ENCODE data around the gene UAP1.
"Not testable (repeated sequence)": the region's sequence is repeated elsewhere in the genome, so short reads cannot be mapped to it uniquely, and the experiment has no call there.

UAP1 gene

GRCh38 chr1:162565460-162565859, 3.9 kb downstream of the UAP1 start:
- FAIRE-seq = no peak

GRCh38 chr1:162566870-162567269, 5.3 kb downstream of the UAP1 start:
- no peak for FAIRE-seq

DNA sequence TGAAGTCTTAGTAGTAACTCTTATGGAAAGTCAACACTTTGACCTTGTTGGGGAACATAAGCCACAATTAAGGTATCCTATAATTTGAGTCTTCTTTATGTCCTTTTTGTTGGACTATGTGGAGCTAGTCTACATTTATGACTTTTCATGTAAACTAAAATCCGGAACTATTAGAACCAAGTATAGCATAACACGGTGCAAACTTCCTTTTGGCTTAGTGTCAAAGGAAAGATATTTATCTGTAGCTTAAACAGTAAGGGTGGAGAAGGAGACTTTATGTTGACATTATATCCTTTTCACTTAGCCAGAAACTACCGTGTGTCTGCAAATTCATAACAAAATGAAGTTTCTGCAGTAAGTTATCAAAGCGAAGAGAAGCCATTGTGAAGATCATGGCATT, 7.3 kb downstream of the UAP1 start:
- FAIRE-seq = no peak

DNA sequence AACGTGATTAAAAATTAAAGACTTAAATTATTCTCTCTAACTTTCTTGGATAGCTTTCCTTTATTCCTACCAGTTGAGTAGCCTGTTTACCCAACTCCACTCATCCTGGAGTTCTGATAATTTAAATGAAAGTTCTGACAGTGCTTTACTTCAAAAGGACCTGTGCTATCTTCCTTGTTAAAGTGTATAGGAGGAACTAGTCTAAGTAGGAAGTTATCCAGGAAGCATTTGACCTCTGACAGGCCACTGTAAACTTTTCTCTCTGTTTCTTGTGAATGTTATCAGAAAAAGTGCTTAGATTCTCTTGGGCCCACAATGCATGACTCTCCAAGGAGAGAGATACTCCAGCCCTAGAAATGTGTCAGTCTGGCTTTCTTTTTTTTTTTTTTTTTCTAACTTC, 9.2 kb downstream of the UAP1 start:
- no peak for FAIRE-seq

DNA sequence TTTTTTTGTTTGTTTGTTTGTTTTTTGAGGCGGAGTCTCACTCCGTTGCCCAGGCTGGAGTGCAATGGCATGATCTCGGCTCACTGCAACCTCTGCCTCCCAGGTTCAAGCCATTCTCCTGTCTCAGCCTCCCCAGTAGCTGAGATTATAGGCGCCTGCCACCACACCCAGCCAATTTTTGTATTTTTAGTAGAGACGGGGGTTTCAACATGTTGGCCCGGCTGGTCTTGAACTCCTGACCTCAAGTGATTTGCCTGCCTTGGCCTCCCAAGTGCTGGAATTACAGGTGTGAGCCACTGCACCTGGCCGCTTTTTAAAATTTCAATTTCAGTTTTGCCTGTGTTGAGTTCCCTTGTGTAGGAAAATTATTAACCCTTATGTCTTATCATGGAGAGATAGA, 9.6 kb downstream of the UAP1 start:
- not testable (repeated sequence) for FAIRE-seq

- FAIRE-seq = no peak
Observed at GRCh38 chr1:162571696-162572095, 10.2 kb downstream of the UAP1 start.

DNA sequence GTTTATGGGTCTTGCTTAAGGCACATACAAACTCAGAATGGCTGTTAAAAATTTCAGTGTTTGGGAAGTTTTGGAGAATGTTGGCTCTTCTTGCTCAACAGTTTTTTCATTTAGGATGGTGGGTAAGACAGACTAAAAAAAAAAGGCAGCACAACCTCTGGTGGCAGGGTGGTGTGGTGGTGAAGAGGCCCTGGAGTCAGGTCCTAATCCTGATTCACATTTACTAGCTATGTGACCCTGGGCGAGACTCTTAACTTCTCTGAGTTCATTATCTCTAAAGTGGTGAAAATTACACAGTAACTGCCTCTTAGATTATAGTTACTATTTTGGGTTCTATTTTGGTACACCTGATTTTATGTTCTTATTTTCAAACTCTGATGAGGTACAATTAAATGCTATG, 11.6 kb downstream of the UAP1 start:
- FAIRE-seq = no peak

DNA sequence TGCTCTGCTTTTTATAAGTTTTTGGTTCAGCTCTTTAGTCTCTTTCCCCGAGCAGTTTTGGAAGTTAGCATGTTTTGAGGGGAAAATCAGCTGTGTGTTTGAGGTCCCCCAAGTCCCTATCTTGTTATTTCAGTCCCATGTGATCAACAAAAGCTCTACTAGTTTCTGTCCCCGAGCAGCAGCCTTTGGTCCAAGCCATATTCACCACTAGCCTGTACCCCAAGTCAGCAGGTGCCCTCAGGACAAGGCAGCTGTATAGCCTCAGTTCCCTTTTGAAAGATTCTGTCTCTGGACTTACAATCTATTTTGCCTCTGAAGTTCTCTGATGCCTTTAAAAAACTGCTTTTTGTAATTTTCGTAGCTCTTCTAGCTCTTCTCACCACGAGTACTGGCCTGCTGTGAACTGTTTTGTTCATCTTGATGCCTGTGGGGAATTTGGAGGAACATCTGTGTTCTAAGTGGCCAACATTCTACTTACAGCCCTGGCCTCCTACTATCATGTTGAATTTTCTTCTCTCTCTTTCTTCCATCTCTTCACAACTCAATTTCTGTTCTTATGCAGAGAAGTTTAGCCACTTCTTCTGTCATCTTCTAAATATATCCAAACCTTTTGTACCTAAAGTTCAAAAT, 16.7 kb downstream of the UAP1 start:
- FAIRE-seq = no peak

DNA sequence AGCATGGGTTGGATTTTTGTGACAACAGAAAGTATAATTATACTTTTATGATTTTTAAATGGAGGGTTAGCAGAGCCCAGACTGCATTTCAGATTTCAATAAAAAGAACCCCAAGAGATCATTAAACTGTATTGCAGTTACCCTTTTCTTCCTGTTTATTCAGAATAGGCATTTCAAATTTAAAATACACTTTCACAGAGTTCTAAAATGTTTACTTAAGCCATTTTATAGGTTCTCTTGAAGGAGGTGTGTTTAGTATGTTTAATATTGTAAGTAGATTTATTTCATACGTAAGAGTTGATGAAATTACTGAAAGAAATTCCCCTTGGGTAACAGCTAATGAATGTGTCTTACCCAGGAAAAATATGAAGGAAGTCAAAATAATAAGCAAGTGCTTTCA, 17.4 kb downstream of the UAP1 start:
- FAIRE-seq = no peak

- FAIRE-seq = no peak
Observed at GRCh38 chr1:162580308-162580707, 18.8 kb downstream of the UAP1 start.

GRCh38 chr1:162582901-162583300, 21.4 kb downstream of the UAP1 start:
- FAIRE-seq = not testable (repeated sequence)

- not testable (repeated sequence) for FAIRE-seq
Observed at GRCh38 chr1:162585101-162585500, 23.6 kb downstream of the UAP1 start.

GRCh38 chr1:162587347-162587746, 25.8 kb downstream of the UAP1 start:
- no peak for FAIRE-seq

DNA sequence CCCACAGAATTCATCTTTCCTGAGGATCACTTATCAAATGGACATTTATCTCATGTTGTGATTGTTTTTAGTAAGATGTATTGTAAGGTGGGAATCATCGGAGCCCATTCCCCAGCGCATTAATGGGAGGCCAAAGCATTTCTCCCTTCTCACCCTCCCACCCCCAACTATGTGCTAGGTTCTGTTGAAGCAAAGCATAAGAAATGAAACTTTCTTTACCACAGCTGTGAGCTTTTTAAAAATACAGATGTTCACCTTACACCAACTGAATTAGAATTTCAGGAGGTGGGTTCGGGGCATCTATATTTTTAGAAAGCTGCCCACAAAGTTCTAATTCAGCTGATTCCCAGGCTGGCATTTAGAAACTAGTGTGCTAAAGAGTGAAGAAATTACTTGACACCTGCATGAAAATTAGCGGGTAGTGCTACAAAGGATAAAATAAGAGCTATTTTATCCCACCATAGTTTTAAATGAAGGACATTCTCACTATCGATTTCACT, 26.3 kb downstream of the UAP1 start:
- FAIRE-seq = no peak

GRCh38 chr1:162590101-162590500, 28.6 kb downstream of the UAP1 start:
- FAIRE-seq = no peak

GRCh38 chr1:162590686-162591085, 29.2 kb downstream of the UAP1 start:
- FAIRE-seq = no peak

- no peak for FAIRE-seq
Observed at GRCh38 chr1:162596514-162597170, 35.1 kb downstream of the UAP1 start.

- FAIRE-seq = no peak
Observed at GRCh38 chr1:162599451-162599850, 37.9 kb downstream of the UAP1 start.

DNA sequence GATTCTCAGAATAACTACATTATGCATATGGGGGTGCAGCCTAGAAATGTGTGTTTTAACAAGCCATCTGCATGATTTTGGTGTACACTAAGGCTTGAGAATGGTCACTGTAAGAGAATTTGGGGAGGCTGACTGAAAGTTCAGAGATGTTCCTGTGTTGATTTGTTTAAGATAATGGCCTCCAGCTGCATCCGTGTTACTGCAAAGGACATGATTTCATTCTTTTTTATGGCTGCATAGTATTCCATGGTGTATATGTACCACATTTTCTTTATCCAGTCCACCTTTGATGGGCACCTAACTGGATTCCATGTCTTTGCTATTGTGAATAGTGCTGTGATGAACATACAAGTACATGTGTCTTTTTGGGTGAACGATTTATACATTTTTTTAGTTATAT, 41.6 kb downstream of the UAP1 start:
- FAIRE-seq = not testable (repeated sequence)

- no peak for FAIRE-seq
Observed at GRCh38 chr1:162605225-162605927, 43.9 kb downstream of the UAP1 start.

GRCh38 chr1:162609306-162609705, 47.8 kb downstream of the UAP1 start:
- no peak for FAIRE-seq

- FAIRE-seq = no peak
Observed at GRCh38 chr1:162612606-162613400, 51.3 kb downstream of the UAP1 start.

DNA sequence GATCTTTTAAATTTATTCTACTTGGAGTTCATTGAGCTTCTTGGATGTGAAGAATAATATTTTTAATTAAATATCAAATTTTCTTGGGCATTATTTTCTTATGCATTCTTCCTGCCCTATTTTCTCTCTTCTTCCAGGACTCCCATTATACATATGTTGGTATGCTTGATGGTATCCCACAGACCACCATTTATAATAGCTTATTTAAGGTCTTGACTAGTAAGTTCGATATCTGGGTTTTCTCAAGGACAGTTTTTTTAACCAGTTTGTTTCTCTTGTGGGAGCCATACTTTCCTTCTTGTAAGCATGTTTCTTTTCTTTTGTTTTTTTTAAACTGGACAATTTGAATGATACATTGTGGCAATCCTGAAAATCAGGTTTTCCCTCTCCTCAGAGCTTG, 55.3 kb downstream of the UAP1 start:
- no peak for FAIRE-seq
